ENCODE measurements around the gene ERBB2. TPM values are rescaled to one million over a fixed set of nuclear protein-coding genes. Genes with fewer than 3 reads are reported as not detected.

Gene ERBB2
- total and polyA plus RNA-seq, 2 of the 13 experiments (the other 11 are each of a cell fraction or from before 2014, with no cell fraction given): 57.7 to 64.1 TPM

DNA sequence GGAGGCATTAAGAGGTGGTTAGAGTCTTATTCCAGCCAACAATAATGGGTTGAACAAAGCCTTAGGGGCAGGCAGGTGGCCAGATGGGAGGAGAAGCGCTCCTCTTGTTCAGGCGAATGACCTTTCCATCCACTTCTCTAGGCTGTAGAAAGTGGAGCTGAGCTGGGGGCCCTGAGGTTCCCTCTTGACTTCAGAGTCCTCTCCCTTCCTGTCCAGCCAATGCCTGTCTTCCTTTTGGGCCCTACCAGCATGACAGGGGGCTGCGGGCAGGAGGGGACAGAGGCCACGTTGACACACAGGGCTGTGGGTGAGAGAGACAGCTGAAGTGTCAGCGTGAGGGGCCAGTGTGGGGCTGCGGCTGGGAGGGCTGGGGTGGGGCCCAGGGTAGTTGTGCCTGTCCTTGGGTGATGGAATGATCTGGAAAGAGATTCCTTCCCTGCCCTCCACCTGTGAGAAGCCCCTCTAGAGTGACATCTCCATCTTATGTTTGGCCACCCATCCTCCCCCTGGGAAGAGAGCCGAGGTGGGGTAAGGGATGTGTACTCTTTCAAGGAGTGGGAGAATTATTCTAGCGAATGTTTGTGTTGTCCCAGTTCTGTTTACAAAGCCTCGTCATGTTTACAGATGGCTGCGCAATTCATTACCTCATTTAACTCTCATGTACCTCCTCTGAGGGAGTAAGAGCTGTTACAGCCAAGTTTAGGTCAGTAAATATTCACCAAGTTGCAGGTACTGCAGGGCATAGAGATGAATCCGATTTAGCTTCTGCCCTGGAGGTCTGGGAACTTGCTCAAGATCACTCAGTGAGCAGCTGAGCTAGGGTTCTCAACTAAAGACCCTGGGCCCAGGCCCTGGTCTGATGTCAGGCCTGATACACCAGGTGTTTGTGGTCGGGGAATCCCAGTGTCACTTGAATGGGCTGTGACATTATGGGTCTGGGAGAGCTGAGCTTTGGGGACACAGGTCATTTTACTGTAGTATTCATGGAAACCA lies 3.3 kb downstream of the ERBB2 start (continued):
- TF ChIP-seq, protein P1, sequence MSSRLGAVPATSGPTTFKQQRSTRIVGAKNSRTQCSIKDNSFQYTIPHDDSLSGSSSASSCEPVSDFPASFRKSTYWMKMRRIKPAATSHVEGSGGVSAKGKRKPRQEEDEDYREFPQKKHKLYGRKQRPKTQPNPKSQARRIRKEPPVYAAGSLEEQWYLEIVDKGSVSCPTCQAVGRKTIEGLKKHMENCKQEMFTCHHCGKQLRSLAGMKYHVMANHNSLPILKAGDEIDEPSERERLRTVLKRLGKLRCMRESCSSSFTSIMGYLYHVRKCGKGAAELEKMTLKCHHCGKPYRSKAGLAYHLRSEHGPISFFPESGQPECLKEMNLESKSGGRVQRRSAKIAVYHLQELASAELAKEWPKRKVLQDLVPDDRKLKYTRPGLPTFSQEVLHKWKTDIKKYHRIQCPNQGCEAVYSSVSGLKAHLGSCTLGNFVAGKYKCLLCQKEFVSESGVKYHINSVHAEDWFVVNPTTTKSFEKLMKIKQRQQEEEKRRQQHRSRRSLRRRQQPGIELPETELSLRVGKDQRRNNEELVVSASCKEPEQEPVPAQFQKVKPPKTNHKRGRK (CRISPR knock-in tag; IDR thresholded peaks at IDR 0.05): no peak
- TF ChIP-seq ZNF34 (CRISPR knock-in tag; IDR thresholded peaks at IDR 0.05; ENCODE audit: borderline replicate concordance) (peak; percentile 88; the same call in 1 of the 2 replicates), SRSF4 (IDR thresholded peaks at IDR 0.05; ENCODE audit: low read depth, low read length, poor library complexity, severe bottlenecking) (no peak), ZNF30 (CRISPR knock-in tag; IDR thresholded peaks at IDR 0.05) (no peak), STAT5B (CRISPR knock-in tag; IDR thresholded peaks at IDR 0.05) (no peak), TCF7 (IDR thresholded peaks at IDR 0.05; ENCODE audit: low read depth) (no peak; the same call in 1 of the 2 replicates), KLF15 (CRISPR knock-in tag; IDR thresholded peaks at IDR 0.05; ENCODE audit: borderline replicate concordance) (no peak), EP300 (IDR thresholded peaks at IDR 0.05; ENCODE audit: low read depth in 2 of 2, low read length in 2 of 2) (peak in 1 of 2 experiments; percentile 42; a peak in 2 of 4 replicates), EP300 (CRISPR knock-in tag; IDR thresholded peaks at IDR 0.05; ENCODE audit: borderline replicate concordance) (no peak), ZBTB14 (CRISPR knock-in tag; IDR thresholded peaks at IDR 0.05) (no peak), HOXA9 (CRISPR knock-in tag; IDR thresholded peaks at IDR 0.05; ENCODE audit: borderline replicate concordance) (no peak), ZNF562 (CRISPR knock-in tag; IDR thresholded peaks at IDR 0.05; ENCODE audit: borderline replicate concordance) (no peak), MEF2D (CRISPR knock-in tag; IDR thresholded peaks at IDR 0.05) (peak; percentile 42; the same call in 1 of the 2 replicates), HMG20B (CRISPR knock-in tag; conservative IDR thresholded peaks at IDR 0.05) (no peak; the same call in 1 of the 2 replicates), KDM5A (IDR thresholded peaks at IDR 0.05; ENCODE audit: borderline replicate concordance, low read length) (no peak), ERF (CRISPR knock-in tag; IDR thresholded peaks at IDR 0.05) (peak; percentile 59; the same call in 1 of the 2 replicates), ZNF121 (CRISPR knock-in tag; IDR thresholded peaks at IDR 0.05) (no peak), MED13 (CRISPR knock-in tag; IDR thresholded peaks at IDR 0.05) (no peak), PRPF4 (IDR thresholded peaks at IDR 0.05; ENCODE audit: low read depth, low read length, poor library complexity, severe bottlenecking) (no peak), ZNF580 (CRISPR knock-in tag; IDR thresholded peaks at IDR 0.05; ENCODE audit: borderline replicate concordance, low read depth) (no peak), HDAC1 (CRISPR knock-in tag; IDR thresholded peaks at IDR 0.05) (peak; percentile 97), ZNF556 (CRISPR knock-in tag; IDR thresholded peaks at IDR 0.05; ENCODE audit: borderline replicate concordance) (peak; percentile 88; the same call in 1 of the 2 replicates), MTA1 (CRISPR knock-in tag; IDR thresholded peaks at IDR 0.05; ENCODE audit: borderline replicate concordance) (peak; percentile 98), ZNF607 (CRISPR knock-in tag; IDR thresholded peaks at IDR 0.05; ENCODE audit: borderline replicate concordance) (peak; percentile 86; the same call in 1 of the 2 replicates)
- TF ChIP-seq, protein P2, sequence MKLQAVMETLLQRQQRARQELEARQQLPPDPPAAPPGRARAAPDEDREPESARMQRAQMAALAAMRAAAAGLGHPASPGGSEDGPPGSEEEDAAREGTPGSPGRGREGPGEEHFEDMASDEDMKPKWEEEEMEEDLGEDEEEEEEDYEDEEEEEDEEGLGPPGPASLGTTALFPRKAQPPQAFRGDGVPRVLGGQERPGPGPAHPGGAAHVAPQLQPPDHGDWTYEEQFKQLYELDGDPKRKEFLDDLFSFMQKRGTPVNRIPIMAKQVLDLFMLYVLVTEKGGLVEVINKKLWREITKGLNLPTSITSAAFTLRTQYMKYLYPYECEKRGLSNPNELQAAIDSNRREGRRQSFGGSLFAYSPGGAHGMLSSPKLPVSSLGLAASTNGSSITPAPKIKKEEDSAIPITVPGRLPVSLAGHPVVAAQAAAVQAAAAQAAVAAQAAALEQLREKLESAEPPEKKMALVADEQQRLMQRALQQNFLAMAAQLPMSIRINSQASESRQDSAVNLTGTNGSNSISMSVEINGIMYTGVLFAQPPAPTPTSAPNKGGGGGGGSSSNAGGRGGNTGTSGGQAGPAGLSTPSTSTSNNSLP (IDR thresholded peaks at IDR 0.05; ENCODE audit: low read depth, low read length): no peak
